ENCODE measurements around the gene CFAP57.
A peak's percentile ranks its signal among the peaks of the same experiment; 100 is the strongest.

The CFAP57 gene

GRCh38 chr1:43280692-43281091 is 108.6 kb downstream of the CFAP57 start:
- Histone ChIP-seq H3K9me3 (ENCODE audit: insufficient read depth, low read depth, low read length) (no peaks in the 10 kb centered on the region), H3K27ac (ENCODE audit: low read depth, low read length) (no peak overlapping the region), H3K36me3 (ENCODE audit: insufficient read depth, low read length) (no peaks in the 10 kb centered on the region), H3K4me1 (ENCODE audit: insufficient read depth, low read length) (peaks cover 6% of the 10 kb centered on the region), H3K27me3 (ENCODE audit: insufficient read depth, low read length) (no peaks in the 10 kb centered on the region), H3K4me3 (ENCODE audit: low read length) (no peak overlapping the region), H3K9ac (ENCODE audit: low read depth, low read length) (no peak overlapping the region)
- 67% methylated on average over 2 of the region's 2 CpGs for WGBS

- Histone ChIP-seq H3K27ac (ENCODE audit: low read depth, low read length) (no peak overlapping the region), H3K4me3 (ENCODE audit: low read length) (no peak overlapping the region), H3K9ac (ENCODE audit: low read depth, low read length) (no peak overlapping the region), H3K9me3 (ENCODE audit: insufficient read depth, low read depth, low read length) (no peaks in the 10 kb centered on the region), H3K36me3 (ENCODE audit: insufficient read depth, low read length) (no peaks in the 10 kb centered on the region), H3K4me1 (ENCODE audit: insufficient read depth, low read length) (peaks cover 11% of the 10 kb centered on the region), H3K27me3 (ENCODE audit: insufficient read depth, low read length) (no peaks in the 10 kb centered on the region)
- WGBS, result 87% methylated on average over 15 of the region's 15 CpGs
Observed at GRCh38 chr1:43282220-43283195, 110.4 kb downstream of the CFAP57 start.

- Histone ChIP-seq H3K9ac (ENCODE audit: low read depth, low read length) (no peak overlapping the region), H3K4me3 (ENCODE audit: low read length) (no peak overlapping the region), H3K27me3 (ENCODE audit: insufficient read depth, low read length) (no peaks in the 10 kb centered on the region), H3K9me3 (ENCODE audit: insufficient read depth, low read depth, low read length) (no peaks in the 10 kb centered on the region), H3K27ac (ENCODE audit: low read depth, low read length) (no peak overlapping the region), H3K36me3 (ENCODE audit: insufficient read depth, low read length) (no peaks in the 10 kb centered on the region), H3K4me1 (ENCODE audit: insufficient read depth, low read length) (peaks cover 11% of the 10 kb centered on the region)
- WGBS, result 93% methylated on average over 3 of the region's 3 CpGs
Observed at GRCh38 chr1:43284065-43284464, 111.9 kb downstream of the CFAP57 start.

- peak overlapping the region; percentile 54 for H3K4me3 ChIP-seq (ENCODE audit: low read length)
- H3K4me1 ChIP-seq (ENCODE audit: insufficient read depth, low read length), result peaks cover 11% of the 10 kb centered on the region
- WGBS, result 84% methylated on average over 12 of the region's 12 CpGs
- H3K36me3 ChIP-seq (ENCODE audit: insufficient read depth, low read length), result no peaks in the 10 kb centered on the region
- no peak overlapping the region for H3K9ac ChIP-seq (ENCODE audit: low read depth, low read length)
- no peaks in the 10 kb centered on the region for H3K9me3 ChIP-seq (ENCODE audit: insufficient read depth, low read depth, low read length)
- no peak overlapping the region for H3K27ac ChIP-seq (ENCODE audit: low read depth, low read length)
- H3K27me3 ChIP-seq (ENCODE audit: insufficient read depth, low read length), result no peaks in the 10 kb centered on the region
Observed at GRCh38 chr1:43284546-43285110, 112.5 kb downstream of the CFAP57 start.

GRCh38 chr1:43285269-43285990 is 113.3 kb downstream of the CFAP57 start, which contains the start of gene C1orf210:
Gene C1orf210, minus strand, starts transcription at chr1:43285581. Its CDS starts 2,311 bp downstream, at chr1:43283270.
- Histone ChIP-seq H3K4me1 (ENCODE audit: insufficient read depth, low read length) (peaks cover 11% of the 10 kb centered on the region), H3K27me3 (ENCODE audit: insufficient read depth, low read length) (no peaks in the 10 kb centered on the region), H3K27ac (ENCODE audit: low read depth, low read length) (no peak within 1 kb of the TSS), H3K36me3 (ENCODE audit: insufficient read depth, low read length) (no peaks in the 10 kb centered on the region), H3K9me3 (ENCODE audit: insufficient read depth, low read depth, low read length) (no peaks in the 10 kb centered on the region), H3K9ac (ENCODE audit: low read depth, low read length) (peak within 1 kb of the TSS; percentile 42; the same call in 1 of the 2 replicates), H3K4me3 (ENCODE audit: low read length) (peak within 1 kb of the TSS; percentile 54)
- 31% methylated on average over 19 of the region's 19 CpGs for WGBS

- peak overlapping the region; percentile 54; the same call in 1 of the 2 replicates for H3K4me3 ChIP-seq (ENCODE audit: low read length)
Observed at GRCh38 chr1:43286115-43286514, 114.0 kb downstream of the CFAP57 start.

GRCh38 chr1:43286533-43286932 is 114.4 kb downstream of the CFAP57 start:
- Histone ChIP-seq H3K9ac (ENCODE audit: low read depth, low read length) (no peak overlapping the region), H3K27me3 (ENCODE audit: insufficient read depth, low read length) (no peaks in the 10 kb centered on the region), H3K27ac (ENCODE audit: low read depth, low read length) (no peak overlapping the region), H3K4me3 (ENCODE audit: low read length) (no peak overlapping the region), H3K4me1 (ENCODE audit: insufficient read depth, low read length) (peaks cover 11% of the 10 kb centered on the region), H3K36me3 (ENCODE audit: insufficient read depth, low read length) (no peaks in the 10 kb centered on the region), H3K9me3 (ENCODE audit: insufficient read depth, low read depth, low read length) (no peaks in the 10 kb centered on the region)
- WGBS, result 98% methylated on average over 5 of the region's 5 CpGs

More at GRCh38 chr1:43286115-43286514, 114.0 kb downstream of the CFAP57 start:
- 92% methylated on average over 11 of the region's 11 CpGs for WGBS
- peak overlapping the region; percentile 2; the same call in 1 of the 2 replicates for H3K9ac ChIP-seq (ENCODE audit: low read depth, low read length)
- H3K4me1 ChIP-seq (ENCODE audit: insufficient read depth, low read length), result peaks cover 11% of the 10 kb centered on the region
- no peaks in the 10 kb centered on the region for H3K36me3 ChIP-seq (ENCODE audit: insufficient read depth, low read length)
- no peaks in the 10 kb centered on the region for H3K9me3 ChIP-seq (ENCODE audit: insufficient read depth, low read depth, low read length)
- H3K27ac ChIP-seq (ENCODE audit: low read depth, low read length), result no peak overlapping the region
- H3K27me3 ChIP-seq (ENCODE audit: insufficient read depth, low read length), result no peaks in the 10 kb centered on the region

GRCh38 chr1:43288058-43288784 is 116.1 kb downstream of the CFAP57 start:
- Histone ChIP-seq H3K4me1 (ENCODE audit: insufficient read depth, low read length) (peaks cover 11% of the 10 kb centered on the region), H3K27me3 (ENCODE audit: insufficient read depth, low read length) (no peaks in the 10 kb centered on the region), H3K27ac (ENCODE audit: low read depth, low read length) (no peak overlapping the region), H3K9me3 (ENCODE audit: insufficient read depth, low read depth, low read length) (no peaks in the 10 kb centered on the region), H3K36me3 (ENCODE audit: insufficient read depth, low read length) (no peaks in the 10 kb centered on the region), H3K4me3 (ENCODE audit: low read length) (no peak overlapping the region), H3K9ac (ENCODE audit: low read depth, low read length) (no peak overlapping the region)
- 90% methylated on average over 8 of the region's 9 CpGs for WGBS

GRCh38 chr1:43288785-43289706 is 116.9 kb downstream of the CFAP57 start:
- no peaks in the 10 kb centered on the region for H3K9me3 ChIP-seq (ENCODE audit: insufficient read depth, low read depth, low read length)
- H3K27ac ChIP-seq (ENCODE audit: low read depth, low read length), result no peak overlapping the region
- no peak overlapping the region for H3K4me3 ChIP-seq (ENCODE audit: low read length)
- H3K27me3 ChIP-seq (ENCODE audit: insufficient read depth, low read length), result no peaks in the 10 kb centered on the region
- no peak overlapping the region for H3K9ac ChIP-seq (ENCODE audit: low read depth, low read length)
- peaks cover 13% of the 10 kb centered on the region for H3K4me1 ChIP-seq (ENCODE audit: insufficient read depth, low read length)
- WGBS, result 88% methylated on average over 12 of the region's 12 CpGs
- no peaks in the 10 kb centered on the region for H3K36me3 ChIP-seq (ENCODE audit: insufficient read depth, low read length)

GRCh38 chr1:43292216-43292615 is 120.1 kb downstream of the CFAP57 start:
- H3K36me3 ChIP-seq (ENCODE audit: insufficient read depth, low read length), result no peaks in the 10 kb centered on the region
- 92% methylated on average over 7 of the region's 7 CpGs for WGBS
- no peaks in the 10 kb centered on the region for H3K27me3 ChIP-seq (ENCODE audit: insufficient read depth, low read length)
- no peaks in the 10 kb centered on the region for H3K9me3 ChIP-seq (ENCODE audit: insufficient read depth, low read depth, low read length)
- no peak overlapping the region for H3K27ac ChIP-seq (ENCODE audit: low read depth, low read length)
- peaks cover 31% of the 10 kb centered on the region for H3K4me1 ChIP-seq (ENCODE audit: insufficient read depth, low read length)
- H3K9ac ChIP-seq (ENCODE audit: low read depth, low read length), result no peak overlapping the region
- H3K4me3 ChIP-seq (ENCODE audit: low read length), result no peak overlapping the region
